K562 (cell line): ENCODE data around the gene C19orf85. TPM values are rescaled to one million over a fixed set of nuclear protein-coding genes. Genes with fewer than 3 reads are reported as not detected.
A peak's percentile ranks its signal among the peaks of the same experiment; 100 is the strongest.

Experiments
- CAMTA2 ChIP-seq: fragments of 250-450 bp; sonication (Bioruptor Pico); conservative IDR thresholded peaks from 2 replicates; pipeline ENCODE4 v1.5.1; 2022
- CREM ChIP-seq: IDR thresholded peaks from 2 replicates; pipeline ENCODE4 v1.6.1; 2014; ENCODE audit warnings: antibody characterized with exemption, low read depth
- HDAC2 ChIP-seq: fragments of 450-650 bp; IDR thresholded peaks from 2 replicates; pipeline ENCODE4 v1.6.1; 2016; ENCODE audit warnings: mild to moderate bottlenecking
- HDAC6 ChIP-seq: IDR thresholded peaks from 2 replicates; pipeline ENCODE4 v1.6.1; 2012; ENCODE audit warnings: low read depth, mild to moderate bottlenecking, control low read depth, inconsistent platforms, low read length, moderate library complexity
- JUN ChIP-seq, 2 experiments: sonication (generic) in 1 of 2; formaldehyde crosslinking in 1 of 2; IDR thresholded peaks; 2 replicates each; pipeline versions ENCODE4 v1.6.1 to v1.8.0; 2012 to 2022; ENCODE audit warnings: borderline replicate concordance in 2 of 2, mild to moderate bottlenecking in 2 of 2, improper control_type of control experiment in 1 of 2, low read depth in 1 of 2, low read length in 1 of 2, missing genetic modification reagents in 1 of 2
- JUND ChIP-seq, 2 experiments: IDR thresholded peaks; 2 replicates in 1 of 2; 3 replicates in 1 of 2; pipeline ENCODE4 v1.6.1; 2011; ENCODE audit warnings: borderline replicate concordance in 2 of 2, low read depth in 2 of 2, low read length in 2 of 2, improper control_type of control experiment in 1 of 2, missing biosample characterization in 1 of 2, missing genetic modification characterization in 1 of 2, missing genetic modification reagents in 1 of 2
- NFYB ChIP-seq: IDR thresholded peaks from 2 replicates; pipeline ENCODE4 v1.6.1; 2011; ENCODE audit warnings: mild to moderate bottlenecking, moderate library complexity; ENCODE audit not compliant: insufficient read length; ENCODE audit errors: extremely low read depth
- PCBP1 ChIP-seq: fragments of 200-400 bp; formaldehyde crosslinking; IDR thresholded peaks from 2 replicates; pipeline ENCODE4 v1.6.1; 2018; ENCODE audit warnings: mild to moderate bottlenecking, low read depth, low read length; ENCODE audit not compliant: poor library complexity, severe bottlenecking
- RB1 ChIP-seq: fragments of 450-650 bp; IDR thresholded peaks from 2 replicates; pipeline ENCODE4 v1.6.1; 2017; ENCODE audit warnings: low read depth, mild to moderate bottlenecking
- SRF ChIP-seq, 2 experiments: fragments of 250-450, 450-650 bp in 1 of 2; sonication (Bioruptor Pico) in 1 of 2; sonication (generic) in 1 of 2; formaldehyde crosslinking; IDR thresholded peaks; 2 replicates each; pipeline versions ENCODE4 v1.5.0 to v1.5.1; 2020 to 2022; ENCODE audit warnings: mild to moderate bottlenecking in 1 of 2, missing genetic modification reagents in 1 of 2
- SUPT5H ChIP-seq: fragments of 450-650 bp; IDR thresholded peaks from 2 replicates; pipeline ENCODE4 v1.6.1; 2016
- ZNF282 ChIP-seq: sonication (generic); formaldehyde crosslinking; IDR thresholded peaks from 2 replicates; pipeline ENCODE4 v1.8.1; 2023; ENCODE audit warnings: missing genetic modification reagents
- ZNF830 ChIP-seq: fragments of 250-450 bp; sonication (Bioruptor Pico); IDR thresholded peaks from 2 replicates; pipeline ENCODE4 v1.5.0; 2021; ENCODE audit warnings: mild to moderate bottlenecking
- polyA plus RNA-seq, 8 experiments: library from polyadenylated mRNA; depleted of rRNA in 4 of 8; stranded (reverse) in 5 of 8; unstranded in 3 of 8; fragments of >200 nt; fragmentation: Nextera tagmentation in 2 of 8; fragmentation: Illumina TruSeq in 1 of 8; extraction: Ambion mirVana in 2 of 8; extraction: Trizol in 1 of 8; gene quantifications; 2 replicates each; pipeline versions ENCODE4 v1.2.1 to v1.2.3, GENCODE V29; 2011 to 2014; ENCODE audit warnings: inconsistent platforms in 1 of 8, missing spikeins in 1 of 8
- total RNA-seq, 7 experiments: library from RNA; depleted of rRNA in 6 of 7; stranded (reverse); fragments of >200 nt in 6 of 7; fragmentation: Illumina TruSeq in 2 of 7; extraction: Trizol in 2 of 7; gene quantifications; 2 replicates each; pipeline versions ENCODE4 v1.2.1 to v1.2.3, GENCODE V29; 2011 to 2021; ENCODE audit warnings: low replicate concordance in 1 of 7
- TF ChIP-seq, protein P1 (sequence below): fragments of 200-600 bp; sonication (generic); IDR thresholded peaks from one replicate; pipeline ENCODE4 v1.6.1; 2012; ENCODE audit warnings: mild to moderate bottlenecking, low read depth, low read length, inconsistent platforms
- TF ChIP-seq, protein P2 (sequence below): fragments of 450-650 bp; IDR thresholded peaks from 2 replicates; pipeline ENCODE4 v1.6.1; 2016; ENCODE audit warnings: missing biosample characterization, missing genetic modification characterization

C19orf85 gene
- total and polyA plus RNA-seq, 9 of the 15 experiments (the other 6 are each of a cell fraction or from before 2014, with no cell fraction given) = not detected

DNA sequence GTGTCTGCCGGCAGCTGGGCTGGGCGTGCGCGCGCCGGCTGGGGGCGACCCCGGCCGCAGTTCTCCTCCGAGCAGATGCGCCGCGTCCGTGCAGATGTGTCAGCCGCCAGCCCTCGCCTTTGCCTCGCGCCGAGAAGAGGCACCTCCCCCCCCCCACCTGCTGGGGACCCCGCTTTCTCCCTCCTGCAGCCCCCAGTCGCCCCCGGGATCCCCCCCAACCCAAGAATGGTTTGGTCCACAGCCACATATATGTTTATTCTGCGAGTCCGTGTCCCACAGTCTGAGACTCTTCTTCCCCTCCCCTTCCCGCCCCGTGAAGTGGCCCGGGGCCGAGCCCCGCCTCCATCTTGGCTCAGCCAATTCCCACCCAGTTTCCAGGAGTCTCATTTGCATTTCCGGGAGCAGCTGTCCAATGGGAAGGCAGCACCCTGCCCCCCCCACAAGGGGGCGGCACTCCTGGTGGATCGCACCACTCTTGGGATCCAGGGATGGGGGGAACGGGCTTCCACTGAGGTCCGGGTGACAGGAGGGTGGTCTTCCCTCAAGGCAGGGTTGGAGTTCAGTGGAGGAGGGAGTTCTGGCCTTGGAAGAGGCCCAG lies 11.7 kb downstream of the C19orf85 start (continued):
- TF ChIP-seq, protein P1, sequence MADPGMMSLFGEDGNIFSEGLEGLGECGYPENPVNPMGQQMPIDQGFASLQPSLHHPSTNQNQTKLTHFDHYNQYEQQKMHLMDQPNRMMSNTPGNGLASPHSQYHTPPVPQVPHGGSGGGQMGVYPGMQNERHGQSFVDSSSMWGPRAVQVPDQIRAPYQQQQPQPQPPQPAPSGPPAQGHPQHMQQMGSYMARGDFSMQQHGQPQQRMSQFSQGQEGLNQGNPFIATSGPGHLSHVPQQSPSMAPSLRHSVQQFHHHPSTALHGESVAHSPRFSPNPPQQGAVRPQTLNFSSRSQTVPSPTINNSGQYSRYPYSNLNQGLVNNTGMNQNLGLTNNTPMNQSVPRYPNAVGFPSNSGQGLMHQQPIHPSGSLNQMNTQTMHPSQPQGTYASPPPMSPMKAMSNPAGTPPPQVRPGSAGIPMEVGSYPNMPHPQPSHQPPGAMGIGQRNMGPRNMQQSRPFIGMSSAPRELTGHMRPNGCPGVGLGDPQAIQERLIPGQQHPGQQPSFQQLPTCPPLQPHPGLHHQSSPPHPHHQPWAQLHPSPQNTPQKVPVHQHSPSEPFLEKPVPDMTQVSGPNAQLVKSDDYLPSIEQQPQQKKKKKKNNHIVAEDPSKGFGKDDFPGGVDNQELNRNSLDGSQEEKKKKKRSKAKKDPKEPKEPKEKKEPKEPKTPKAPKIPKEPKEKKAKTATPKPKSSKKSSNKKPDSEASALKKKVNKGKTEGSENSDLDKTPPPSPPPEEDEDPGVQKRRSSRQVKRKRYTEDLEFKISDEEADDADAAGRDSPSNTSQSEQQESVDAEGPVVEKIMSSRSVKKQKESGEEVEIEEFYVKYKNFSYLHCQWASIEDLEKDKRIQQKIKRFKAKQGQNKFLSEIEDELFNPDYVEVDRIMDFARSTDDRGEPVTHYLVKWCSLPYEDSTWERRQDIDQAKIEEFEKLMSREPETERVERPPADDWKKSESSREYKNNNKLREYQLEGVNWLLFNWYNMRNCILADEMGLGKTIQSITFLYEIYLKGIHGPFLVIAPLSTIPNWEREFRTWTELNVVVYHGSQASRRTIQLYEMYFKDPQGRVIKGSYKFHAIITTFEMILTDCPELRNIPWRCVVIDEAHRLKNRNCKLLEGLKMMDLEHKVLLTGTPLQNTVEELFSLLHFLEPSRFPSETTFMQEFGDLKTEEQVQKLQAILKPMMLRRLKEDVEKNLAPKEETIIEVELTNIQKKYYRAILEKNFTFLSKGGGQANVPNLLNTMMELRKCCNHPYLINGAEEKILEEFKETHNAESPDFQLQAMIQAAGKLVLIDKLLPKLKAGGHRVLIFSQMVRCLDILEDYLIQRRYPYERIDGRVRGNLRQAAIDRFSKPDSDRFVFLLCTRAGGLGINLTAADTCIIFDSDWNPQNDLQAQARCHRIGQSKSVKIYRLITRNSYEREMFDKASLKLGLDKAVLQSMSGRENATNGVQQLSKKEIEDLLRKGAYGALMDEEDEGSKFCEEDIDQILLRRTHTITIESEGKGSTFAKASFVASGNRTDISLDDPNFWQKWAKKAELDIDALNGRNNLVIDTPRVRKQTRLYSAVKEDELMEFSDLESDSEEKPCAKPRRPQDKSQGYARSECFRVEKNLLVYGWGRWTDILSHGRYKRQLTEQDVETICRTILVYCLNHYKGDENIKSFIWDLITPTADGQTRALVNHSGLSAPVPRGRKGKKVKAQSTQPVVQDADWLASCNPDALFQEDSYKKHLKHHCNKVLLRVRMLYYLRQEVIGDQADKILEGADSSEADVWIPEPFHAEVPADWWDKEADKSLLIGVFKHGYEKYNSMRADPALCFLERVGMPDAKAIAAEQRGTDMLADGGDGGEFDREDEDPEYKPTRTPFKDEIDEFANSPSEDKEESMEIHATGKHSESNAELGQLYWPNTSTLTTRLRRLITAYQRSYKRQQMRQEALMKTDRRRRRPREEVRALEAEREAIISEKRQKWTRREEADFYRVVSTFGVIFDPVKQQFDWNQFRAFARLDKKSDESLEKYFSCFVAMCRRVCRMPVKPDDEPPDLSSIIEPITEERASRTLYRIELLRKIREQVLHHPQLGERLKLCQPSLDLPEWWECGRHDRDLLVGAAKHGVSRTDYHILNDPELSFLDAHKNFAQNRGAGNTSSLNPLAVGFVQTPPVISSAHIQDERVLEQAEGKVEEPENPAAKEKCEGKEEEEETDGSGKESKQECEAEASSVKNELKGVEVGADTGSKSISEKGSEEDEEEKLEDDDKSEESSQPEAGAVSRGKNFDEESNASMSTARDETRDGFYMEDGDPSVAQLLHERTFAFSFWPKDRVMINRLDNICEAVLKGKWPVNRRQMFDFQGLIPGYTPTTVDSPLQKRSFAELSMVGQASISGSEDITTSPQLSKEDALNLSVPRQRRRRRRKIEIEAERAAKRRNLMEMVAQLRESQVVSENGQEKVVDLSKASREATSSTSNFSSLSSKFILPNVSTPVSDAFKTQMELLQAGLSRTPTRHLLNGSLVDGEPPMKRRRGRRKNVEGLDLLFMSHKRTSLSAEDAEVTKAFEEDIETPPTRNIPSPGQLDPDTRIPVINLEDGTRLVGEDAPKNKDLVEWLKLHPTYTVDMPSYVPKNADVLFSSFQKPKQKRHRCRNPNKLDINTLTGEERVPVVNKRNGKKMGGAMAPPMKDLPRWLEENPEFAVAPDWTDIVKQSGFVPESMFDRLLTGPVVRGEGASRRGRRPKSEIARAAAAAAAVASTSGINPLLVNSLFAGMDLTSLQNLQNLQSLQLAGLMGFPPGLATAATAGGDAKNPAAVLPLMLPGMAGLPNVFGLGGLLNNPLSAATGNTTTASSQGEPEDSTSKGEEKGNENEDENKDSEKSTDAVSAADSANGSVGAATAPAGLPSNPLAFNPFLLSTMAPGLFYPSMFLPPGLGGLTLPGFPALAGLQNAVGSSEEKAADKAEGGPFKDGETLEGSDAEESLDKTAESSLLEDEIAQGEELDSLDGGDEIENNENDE = peak; percentile 23
- peak; percentile 70 for TF ChIP-seq NFYB
- TF ChIP-seq PCBP1 = no peak
- TF ChIP-seq JUN (IDR thresholded peaks at IDR 0.05; ENCODE audit: borderline replicate concordance, low read depth, low read length) = no peak
- TF ChIP-seq JUN (CRISPR knock-in tag; IDR thresholded peaks at IDR 0.05; ENCODE audit: borderline replicate concordance) = no peak
- no peak for TF ChIP-seq CAMTA2 (CRISPR knock-in tag)
- TF ChIP-seq ZNF830 (CRISPR knock-in tag) = no peak
- TF ChIP-seq SUPT5H = peak; percentile 24
- TF ChIP-seq JUND (IDR thresholded peaks at IDR 0.05; ENCODE audit: borderline replicate concordance, low read depth, low read length) = peak; percentile 84
- TF ChIP-seq JUND (tag; IDR thresholded peaks at IDR 0.05; ENCODE audit: borderline replicate concordance, low read depth, low read length) = no peak
- TF ChIP-seq, protein P2, sequence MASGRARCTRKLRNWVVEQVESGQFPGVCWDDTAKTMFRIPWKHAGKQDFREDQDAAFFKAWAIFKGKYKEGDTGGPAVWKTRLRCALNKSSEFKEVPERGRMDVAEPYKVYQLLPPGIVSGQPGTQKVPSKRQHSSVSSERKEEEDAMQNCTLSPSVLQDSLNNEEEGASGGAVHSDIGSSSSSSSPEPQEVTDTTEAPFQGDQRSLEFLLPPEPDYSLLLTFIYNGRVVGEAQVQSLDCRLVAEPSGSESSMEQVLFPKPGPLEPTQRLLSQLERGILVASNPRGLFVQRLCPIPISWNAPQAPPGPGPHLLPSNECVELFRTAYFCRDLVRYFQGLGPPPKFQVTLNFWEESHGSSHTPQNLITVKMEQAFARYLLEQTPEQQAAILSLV (tag) = no peak
- TF ChIP-seq HDAC2 = no peak
- TF ChIP-seq CREM = 0 out of 2 replicates have a peak, but pooled peaks have one; percentile 16
- TF ChIP-seq ZNF282 (CRISPR knock-in tag) = no peak
- 0 out of 4 replicates have a peak, but pooled peaks of 1 of the 2 experiments have one; percentile 20 for TF ChIP-seq SRF (CRISPR knock-in tag; IDR thresholded peaks at IDR 0.05)
- no peak for TF ChIP-seq HDAC6
- peak; percentile 38; the same call in 1 of the 2 replicates for TF ChIP-seq RB1
